GM21529 (cell line): ENCODE measurements around the gene GLE1.
"Not testable (repeated sequence)": the region's sequence is repeated elsewhere in the genome, so short reads cannot be mapped to it uniquely, and the experiment has no call there.

Experiments
- ATAC-seq: cut with Tn5 transposase; IDR thresholded peaks from one replicate; pipeline ENCODE4 v1.9.1; 2021; ENCODE audit not compliant: unreplicated experiment

Gene GLE1

GRCh38 chr9:128495296-128495695, 9.2 kb upstream of the GLE1 start:
- no peak for ATAC-seq

- ATAC-seq: no peak
Observed at GRCh38 chr9:128495804-128496417, 8.6 kb upstream of the GLE1 start.

GRCh38 chr9:128497824-128498610, 6.5 kb upstream of the GLE1 start:
- ATAC-seq: no peak

GRCh38 chr9:128498911-128499310, 5.6 kb upstream of the GLE1 start:
- ATAC-seq: no peak

DNA sequence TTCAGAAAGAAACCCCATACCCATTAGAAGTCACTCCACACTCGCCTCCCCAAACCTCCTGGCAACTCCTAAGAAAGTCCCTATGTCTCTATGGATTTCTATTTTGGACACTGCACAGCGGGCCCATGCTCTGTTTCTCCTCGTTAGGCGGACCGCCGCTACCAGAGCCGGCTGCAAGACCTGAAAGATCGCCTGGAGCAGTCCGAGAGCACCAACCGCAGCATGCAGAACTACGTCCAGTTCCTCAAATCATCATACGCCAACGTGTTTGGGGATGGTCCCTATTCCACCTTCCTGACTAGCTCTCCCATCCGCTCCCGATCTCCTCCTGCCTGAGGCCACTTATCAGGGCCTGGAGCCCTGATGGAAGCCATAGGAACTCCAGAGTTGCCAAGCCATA, 4.6 kb upstream of the GLE1 start:
- no peak for ATAC-seq

DNA sequence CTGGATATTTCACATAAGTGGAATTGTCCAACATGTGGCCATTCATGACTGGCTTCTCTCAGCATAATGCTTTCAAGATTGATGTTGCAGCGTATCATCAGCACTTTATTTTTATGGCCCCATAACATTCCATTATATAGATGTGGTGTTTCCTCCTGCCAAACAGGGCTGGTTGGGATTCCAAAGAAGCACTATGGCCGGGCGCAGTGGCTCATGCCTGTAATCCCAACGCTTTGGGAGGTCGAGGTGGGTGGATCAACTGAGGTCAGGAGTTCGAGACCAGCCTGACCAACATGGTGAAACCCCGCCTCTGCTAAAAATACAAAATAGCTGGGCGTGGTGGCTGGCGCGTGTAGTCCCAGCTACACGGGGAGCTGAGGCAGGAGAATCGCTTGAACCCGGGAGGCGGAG, 1.1 kb upstream of the GLE1 start:
- not testable (repeated sequence) for ATAC-seq

DNA sequence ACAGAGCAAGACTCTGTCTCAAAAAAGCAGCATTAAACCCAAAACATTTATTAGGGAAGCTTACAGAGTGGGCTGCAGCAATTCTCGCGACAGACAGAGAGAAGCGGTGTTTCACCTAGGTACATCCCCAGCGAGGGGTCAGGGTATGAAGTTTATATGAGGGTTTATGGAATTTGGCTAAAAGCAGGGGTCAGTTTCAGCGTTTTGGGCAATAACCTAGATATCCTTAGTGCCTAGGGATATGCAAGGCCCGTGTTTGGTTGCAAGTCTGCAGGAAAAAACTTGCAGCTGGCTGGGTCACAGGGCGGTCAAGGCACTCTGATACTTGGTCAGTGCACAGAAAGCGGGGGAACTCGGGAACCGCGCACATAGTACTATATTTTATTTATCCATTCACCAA, 649 bp upstream of the GLE1 start:
- ATAC-seq: no peak

DNA sequence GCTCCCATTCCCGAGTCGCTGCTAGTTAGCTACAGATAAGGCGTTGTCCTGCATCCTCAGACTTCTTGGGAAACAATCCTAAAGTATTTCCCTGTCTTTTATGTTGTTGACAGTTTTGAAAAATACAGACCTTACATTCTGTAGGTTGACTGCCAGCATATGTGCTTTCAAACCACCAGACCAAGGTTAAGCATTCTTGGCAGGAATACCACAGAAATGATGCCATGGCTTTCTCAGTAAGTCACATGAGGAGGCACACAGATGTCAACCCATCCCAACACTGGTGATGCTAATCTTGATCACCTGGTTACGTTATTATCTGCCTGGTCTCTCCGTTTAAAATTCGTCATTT, 871 bp downstream of the GLE1 start:
- no peak for ATAC-seq

DNA sequence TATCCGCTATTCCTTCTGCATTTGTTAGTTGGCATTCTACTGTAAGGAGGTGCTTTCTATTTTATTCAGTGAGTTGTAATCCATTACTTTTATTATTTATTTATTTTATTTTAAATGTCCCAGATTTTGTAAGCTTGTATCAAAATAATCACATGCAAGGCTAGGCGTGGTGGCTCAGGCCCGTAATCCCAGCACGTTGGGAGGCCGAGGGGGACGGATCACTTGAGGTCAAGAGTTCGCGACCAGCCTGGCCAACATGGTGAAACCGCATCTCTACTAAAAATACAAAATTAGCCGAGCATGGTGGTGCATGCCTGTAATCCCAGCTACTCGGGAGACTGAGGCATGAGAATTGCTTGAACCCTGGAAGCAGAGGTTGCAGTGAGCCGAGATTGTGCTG, 1.4 kb downstream of the GLE1 start:
- not testable (repeated sequence) for ATAC-seq

DNA sequence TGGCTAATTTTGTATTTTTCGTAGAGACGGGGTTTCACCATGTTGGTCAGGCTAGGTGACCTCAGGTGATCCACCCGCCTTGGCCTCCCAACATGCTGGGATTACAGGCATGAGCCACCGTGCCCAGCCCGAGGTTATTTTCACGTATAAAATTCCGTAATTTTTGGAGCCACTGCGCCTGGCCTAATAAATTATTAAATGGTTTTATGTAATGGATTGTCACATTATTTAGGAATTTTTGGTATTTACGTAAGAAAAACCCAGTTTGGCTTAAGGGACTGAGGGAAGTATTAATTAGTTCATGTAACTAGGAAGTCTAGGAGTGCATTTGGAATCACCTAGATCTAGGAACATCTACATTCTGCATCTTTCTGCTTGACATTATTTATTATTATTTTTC, 8.3 kb downstream of the GLE1 start:
- ATAC-seq: no peak

GRCh38 chr9:128521956-128522355, 17.4 kb downstream of the GLE1 start:
- ATAC-seq: no peak

DNA sequence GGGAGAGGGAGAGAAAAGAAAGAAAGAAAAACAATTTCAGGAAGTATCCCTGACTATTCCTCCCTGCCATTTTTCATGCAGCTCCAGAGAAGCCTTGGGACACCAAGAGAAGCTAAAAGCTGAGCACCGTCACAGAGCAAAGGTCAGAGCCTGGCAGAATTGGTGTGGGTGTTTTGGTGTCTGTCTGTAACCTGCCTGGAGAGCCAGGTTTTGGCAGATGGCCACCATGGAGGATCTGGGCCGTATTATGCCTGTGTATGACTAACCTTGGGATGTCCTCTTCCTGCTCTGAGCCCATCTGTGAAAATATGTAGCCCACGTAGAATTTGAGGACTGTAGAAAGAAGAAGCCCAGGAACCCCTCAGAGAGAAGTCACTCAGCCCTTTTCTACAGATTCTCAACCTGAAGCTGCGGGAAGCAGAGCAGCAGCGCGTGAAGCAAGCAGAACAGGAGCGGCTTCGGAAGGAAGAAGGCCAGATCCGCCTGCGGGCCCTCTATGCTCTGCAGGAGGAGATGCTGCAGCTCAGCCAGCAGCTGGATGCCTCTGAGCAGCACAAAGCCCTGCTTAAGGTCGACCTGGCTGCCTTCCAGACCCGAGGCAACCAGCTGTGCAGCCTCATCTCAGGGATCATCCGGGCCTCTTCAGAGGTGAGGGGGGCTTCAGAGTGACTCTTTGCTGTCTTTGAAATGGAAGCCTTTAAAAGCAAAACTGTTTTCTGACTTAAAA, 18.8 kb downstream of the GLE1 start:
- no peak for ATAC-seq

DNA sequence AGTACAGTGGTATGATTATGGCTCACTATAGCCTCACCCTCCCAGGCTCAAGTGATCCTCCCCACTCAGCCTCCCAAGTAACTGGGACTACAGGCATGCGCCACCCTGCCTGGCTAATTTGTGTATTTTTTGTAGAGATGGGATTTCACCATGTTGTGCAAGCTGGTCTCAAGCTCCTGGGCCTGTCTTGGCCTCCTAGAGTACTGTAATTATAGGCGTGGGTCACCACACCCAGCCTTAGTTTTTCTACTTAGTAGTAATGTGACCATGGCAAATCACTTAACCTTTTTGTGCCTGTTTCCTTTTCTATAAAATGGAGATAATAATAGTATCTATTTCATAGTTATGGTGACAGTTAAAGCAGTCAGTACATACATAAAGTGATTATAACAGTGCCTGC, 22.2 kb downstream of the GLE1 start:
- no peak for ATAC-seq

- ATAC-seq: no peak
Observed at GRCh38 chr9:128528445-128529160, 24.1 kb downstream of the GLE1 start.

DNA sequence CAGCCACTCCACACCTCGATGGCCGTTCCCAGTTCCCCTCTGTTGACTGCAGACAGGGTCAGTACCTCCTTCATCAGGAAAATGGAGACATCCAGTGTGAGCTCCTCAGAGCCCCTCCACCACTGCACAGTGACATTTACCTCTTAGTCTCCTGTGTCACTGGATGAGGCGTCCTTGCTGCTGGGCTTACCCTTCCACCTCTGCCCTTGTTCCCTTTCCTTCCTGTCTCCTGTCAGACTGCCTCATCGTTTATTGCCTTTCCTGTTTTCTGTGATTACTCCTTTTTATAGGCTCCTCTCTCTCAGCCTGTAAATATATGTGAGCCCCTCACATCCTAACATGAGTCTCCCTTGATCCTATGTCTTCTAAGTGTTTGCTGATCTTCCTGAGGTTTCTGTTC, 24.7 kb downstream of the GLE1 start:
- no peak for ATAC-seq

- no peak for ATAC-seq
Observed at GRCh38 chr9:128532581-128532980, 28.1 kb downstream of the GLE1 start.

- ATAC-seq: no peak
Observed at GRCh38 chr9:128540634-128541360, 36.3 kb downstream of the GLE1 start.

DNA sequence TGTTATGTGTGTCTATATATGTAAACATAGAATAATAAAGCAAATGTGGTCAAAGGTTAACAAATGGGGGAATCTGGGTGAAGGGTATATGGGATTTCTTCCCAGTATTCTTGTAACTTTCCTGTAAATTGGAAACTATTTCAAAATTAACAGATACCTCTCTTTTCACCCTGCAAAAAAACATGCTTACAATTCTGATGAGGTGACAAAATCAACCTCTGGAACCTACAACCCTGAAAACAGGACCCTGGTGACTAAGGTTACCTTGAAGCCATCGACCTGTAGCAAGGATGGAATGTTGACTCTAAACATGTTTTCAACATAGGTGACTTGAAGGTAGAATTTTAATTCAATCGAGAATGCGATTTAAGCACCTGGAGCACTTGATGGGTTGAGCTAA, 42.0 kb downstream of the GLE1 start:
- ATAC-seq: no peak

DNA sequence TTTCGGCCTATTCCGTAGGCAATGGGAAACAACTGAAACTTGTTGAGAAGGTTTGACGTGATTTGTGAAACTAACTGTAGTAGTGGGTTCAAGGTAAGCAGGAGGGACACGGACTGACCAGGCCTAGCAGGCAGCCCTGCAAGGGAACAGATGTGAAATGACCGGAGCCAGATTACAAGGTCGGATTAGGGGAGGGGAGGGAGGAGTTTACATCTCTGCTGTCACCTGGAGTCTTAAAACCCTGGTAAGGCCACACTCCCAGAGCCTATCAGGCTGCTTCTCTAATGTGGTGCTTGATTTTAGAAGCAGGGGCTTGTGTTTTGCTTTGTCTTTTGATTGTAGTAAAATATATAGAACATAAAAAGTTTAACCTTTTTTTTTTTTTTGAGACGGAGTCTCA, 44.4 kb downstream of the GLE1 start:
- no peak for ATAC-seq

DNA sequence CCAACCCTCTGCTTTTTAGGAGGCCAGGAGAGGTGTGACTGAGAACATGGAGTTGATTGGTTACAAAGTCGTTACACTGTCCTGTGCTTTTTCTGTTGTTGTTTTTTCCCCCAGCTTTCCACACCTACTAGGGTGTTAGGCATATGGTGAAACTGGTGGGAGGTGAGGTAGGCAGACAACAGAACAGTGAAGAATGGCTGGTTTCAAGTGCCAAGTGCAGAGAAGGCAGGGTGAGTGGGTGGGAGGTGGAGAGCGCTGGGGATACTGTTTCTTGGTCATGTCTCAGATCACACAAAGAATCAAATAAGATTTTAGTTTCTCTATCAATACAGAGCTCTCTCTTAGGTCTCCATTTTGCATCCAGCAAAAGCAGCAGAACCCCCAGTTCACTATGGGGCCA, 45.7 kb downstream of the GLE1 start:
- no peak for ATAC-seq
